ENCODE data around the gene OR6C74.

OR6C74 gene

GRCh38 chr12:55244309-55244708 is at the start of gene OR6C74:
Gene OR6C74, plus strand, starts transcription at chr12:55244609. Its CDS starts 2,679 bp downstream, at chr12:55247288.
- DNase-seq (ENCODE audit: low read depth, low spot score): no peak

- DNase-seq (ENCODE audit: low read depth, low spot score): no peak
Observed at GRCh38 chr12:55220725-55221124, 23.7 kb upstream of the OR6C74 start, which contains the start of gene OR10A7. Gene OR10A7, plus strand, starts transcription at chr12:55221025. Its CDS starts 0 bp downstream, at chr12:55221025.

GRCh38 chr12:55226523-55226922 is 17.9 kb upstream of the OR6C74 start:
- DNase-seq (ENCODE audit: low read depth, low spot score): no peak

GRCh38 chr12:55227643-55228042 is 16.8 kb upstream of the OR6C74 start:
- DNase-seq (ENCODE audit: low read depth, low spot score): no peak

- DNase-seq (ENCODE audit: low read depth, low spot score): no peak
Observed at GRCh38 chr12:55246159-55246558, 1.8 kb downstream of the OR6C74 start.

- DNase-seq (ENCODE audit: low read depth, low spot score): no peak
Observed at GRCh38 chr12:55250944-55251343, 6.5 kb downstream of the OR6C74 start.

- no peak for DNase-seq (ENCODE audit: low read depth, low spot score)
Observed at GRCh38 chr12:55253281-55253680, 8.9 kb downstream of the OR6C74 start.

GRCh38 chr12:55256831-55257230 is 12.4 kb downstream of the OR6C74 start:
- DNase-seq (ENCODE audit: low read depth, low spot score): no peak

- no peak for DNase-seq (ENCODE audit: low read depth, low spot score)
Observed at GRCh38 chr12:55258303-55258702, 13.9 kb downstream of the OR6C74 start.

- DNase-seq (ENCODE audit: low read depth, low spot score): no peak
Observed at GRCh38 chr12:55280991-55281390, 36.6 kb downstream of the OR6C74 start.

GRCh38 chr12:55289999-55290398 is 45.6 kb downstream of the OR6C74 start:
- DNase-seq (ENCODE audit: low read depth, low spot score): no peak

All from iPS DF 19.7 (cell line).